ENCODE results near the gene TNFAIP8L3.
"Not testable (repeated sequence)": the region's sequence is repeated elsewhere in the genome, so short reads cannot be mapped to it uniquely, and the experiment has no call there.

The TNFAIP8L3 gene

DNA sequence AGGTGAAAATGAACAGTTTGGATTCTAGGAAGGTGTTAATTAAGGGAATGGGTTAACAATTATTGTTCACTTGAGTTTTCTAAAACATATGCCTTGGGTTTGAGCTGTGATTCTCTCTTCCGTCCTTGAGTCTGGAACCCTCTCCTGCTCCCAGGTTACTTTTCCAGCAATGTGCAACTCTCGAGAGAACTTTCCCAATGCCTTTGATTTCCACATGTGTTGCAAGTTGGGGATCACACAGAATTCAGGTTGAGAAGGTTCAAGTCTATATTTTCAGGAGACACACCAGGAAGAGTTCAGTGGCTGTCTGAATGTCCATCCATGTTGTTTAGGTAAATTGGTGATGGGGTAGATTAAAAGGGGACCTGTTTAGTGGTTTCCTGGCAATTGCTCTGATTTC, 48.7 kb downstream of the TNFAIP8L3 start:
- in situ Hi-C loops (cut with MboI; ENCODE audit: low pct_unique_long_range_greater_than_20kb, low sequenced_read_pairs, unreplicated experiment): no loop called here
- no peak for TF ChIP-seq CTCF (IDR thresholded peaks at IDR 0.05; ENCODE audit: extremely low read depth, insufficient read depth, missing control alignments)
- no peak for DNase-seq (ENCODE audit: low spot score)

DNA sequence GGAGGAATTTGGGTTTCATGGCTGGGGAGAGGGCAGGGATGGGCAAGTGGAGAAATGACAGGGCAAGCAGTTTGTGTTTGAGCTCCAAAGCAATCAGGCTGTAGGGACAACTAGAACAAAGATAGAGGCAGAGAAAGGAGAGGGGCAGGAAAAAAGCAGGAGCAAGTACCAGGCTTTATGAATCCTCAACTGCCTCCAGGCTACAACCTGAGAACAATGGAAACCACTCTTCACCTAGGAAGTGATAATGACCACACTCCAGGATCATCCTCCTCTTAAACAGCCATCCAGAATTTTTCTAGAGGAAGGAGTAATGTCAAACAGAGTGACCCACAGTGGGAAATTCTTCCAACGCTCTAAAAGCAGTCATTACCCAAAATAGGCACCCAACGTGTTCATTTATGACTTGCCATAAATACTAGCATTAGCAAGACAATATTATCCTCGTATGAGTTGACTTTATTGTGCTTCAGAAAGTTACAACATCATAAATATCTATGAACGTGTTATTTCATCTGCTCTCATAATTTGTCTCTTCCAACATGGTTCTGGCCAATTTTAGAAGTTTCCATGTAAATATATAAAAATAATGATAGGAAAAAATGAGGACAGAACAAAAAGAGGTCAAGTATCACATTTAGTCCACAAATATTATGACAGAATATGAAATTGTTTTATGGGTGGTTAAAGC, 50.5 kb downstream of the TNFAIP8L3 start:
- in situ Hi-C loops (cut with MboI; ENCODE audit: low pct_unique_long_range_greater_than_20kb, low sequenced_read_pairs, unreplicated experiment): no loop called here
- DNase-seq (ENCODE audit: low spot score): no peak
- TF ChIP-seq CTCF (IDR thresholded peaks at IDR 0.05; ENCODE audit: extremely low read depth, insufficient read depth, missing control alignments): no peak

GRCh38 chr15:51038974-51039319, 55.8 kb downstream of the TNFAIP8L3 start:
- in situ Hi-C loops (cut with MboI; ENCODE audit: low pct_unique_long_range_greater_than_20kb, low sequenced_read_pairs, unreplicated experiment): no loop called here
- TF ChIP-seq CTCF (IDR thresholded peaks at IDR 0.05; ENCODE audit: extremely low read depth, insufficient read depth, missing control alignments): no peak
- DNase-seq (ENCODE audit: low spot score): no peak

DNA sequence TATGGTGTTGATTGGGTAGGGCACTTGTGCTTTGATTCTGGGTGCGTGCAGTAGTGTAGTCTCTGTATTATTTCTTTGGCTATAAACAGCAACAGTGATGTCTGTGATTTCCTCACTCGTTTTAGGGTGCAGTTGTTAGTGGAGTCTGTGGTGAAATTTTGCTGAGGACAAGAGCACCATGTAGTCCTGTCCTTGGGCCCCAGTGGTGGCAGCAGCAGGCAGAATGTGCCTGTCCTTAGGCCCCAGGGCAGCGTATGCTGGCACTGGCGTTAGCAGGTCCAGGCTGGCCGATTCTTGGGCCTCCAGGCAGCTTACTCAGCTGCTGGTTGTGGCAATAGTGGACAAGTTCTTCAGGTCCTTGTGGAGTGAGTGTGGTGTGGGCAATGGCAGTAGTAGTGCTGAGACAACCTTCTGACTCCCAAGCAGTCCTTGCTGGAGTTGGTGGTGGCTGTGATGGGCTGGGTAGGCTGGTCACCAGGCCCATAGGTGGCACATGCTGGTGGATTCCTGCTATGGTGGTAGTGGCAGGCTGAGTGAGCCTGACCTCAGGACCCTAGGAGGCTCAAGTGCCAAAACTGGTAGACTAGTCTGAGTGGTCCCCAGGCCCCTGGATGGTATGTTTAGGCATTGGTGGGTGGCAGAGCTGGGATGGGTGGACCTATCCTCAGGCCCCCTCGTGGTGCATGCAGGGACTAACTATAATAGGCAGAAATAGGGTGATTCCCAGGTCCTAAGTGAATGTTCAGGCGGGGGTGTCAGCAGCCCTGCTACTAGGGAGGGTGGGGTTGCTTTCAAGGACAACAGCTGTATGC, 56.3 kb downstream of the TNFAIP8L3 start:
- no peak for TF ChIP-seq CTCF (IDR thresholded peaks at IDR 0.05; ENCODE audit: extremely low read depth, insufficient read depth, missing control alignments)
- DNase-seq (ENCODE audit: low spot score): no peak
- in situ Hi-C loops (cut with MboI; ENCODE audit: low pct_unique_long_range_greater_than_20kb, low sequenced_read_pairs, unreplicated experiment): no loop called here

- DNase-seq (ENCODE audit: low spot score); in situ Hi-C loops (cut with MboI; ENCODE audit: low pct_unique_long_range_greater_than_20kb, low sequenced_read_pairs, unreplicated experiment): not testable (repeated sequence)
These were observed 57.2 kb downstream of the TNFAIP8L3 start for GRCh38 chr15:51037474-51037873.

DNA sequence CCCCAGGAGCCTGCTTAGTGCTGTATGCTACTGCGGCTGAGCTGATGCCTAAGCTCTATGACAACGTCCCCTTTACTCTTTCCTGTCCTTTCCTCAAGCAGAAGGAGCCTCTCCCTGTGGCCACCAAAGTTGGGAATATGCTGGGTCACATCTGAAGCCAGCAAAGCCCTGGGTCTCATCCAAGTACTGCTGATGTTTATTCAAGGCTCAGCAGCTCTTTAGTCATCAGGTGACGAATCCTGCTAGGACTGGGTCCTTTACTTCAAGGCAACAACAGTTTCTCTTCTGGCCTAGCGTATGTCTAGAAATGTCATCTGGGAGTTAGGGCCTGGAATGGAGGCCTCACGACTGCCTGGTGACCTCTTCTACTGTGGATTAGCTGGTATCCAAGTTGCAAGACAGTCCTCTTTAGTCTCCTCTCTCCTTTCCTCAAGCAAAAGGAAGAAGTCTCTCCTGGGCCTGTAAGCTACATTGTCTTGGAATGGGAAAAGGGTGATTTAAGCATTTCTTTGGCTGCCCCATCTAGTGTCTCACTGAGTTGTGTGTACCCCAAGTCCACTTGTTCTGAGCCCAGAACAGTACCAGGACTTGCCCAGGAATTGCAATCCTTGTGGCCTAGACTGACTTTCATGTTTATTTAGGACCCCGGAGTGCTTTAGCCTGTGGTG, 63.9 kb downstream of the TNFAIP8L3 start:
- no peak for TF ChIP-seq CTCF (IDR thresholded peaks at IDR 0.05; ENCODE audit: extremely low read depth, insufficient read depth, missing control alignments)
- in situ Hi-C loops (cut with MboI; ENCODE audit: low pct_unique_long_range_greater_than_20kb, low sequenced_read_pairs, unreplicated experiment): no loop called here
- no peak for DNase-seq (ENCODE audit: low spot score)

DNA sequence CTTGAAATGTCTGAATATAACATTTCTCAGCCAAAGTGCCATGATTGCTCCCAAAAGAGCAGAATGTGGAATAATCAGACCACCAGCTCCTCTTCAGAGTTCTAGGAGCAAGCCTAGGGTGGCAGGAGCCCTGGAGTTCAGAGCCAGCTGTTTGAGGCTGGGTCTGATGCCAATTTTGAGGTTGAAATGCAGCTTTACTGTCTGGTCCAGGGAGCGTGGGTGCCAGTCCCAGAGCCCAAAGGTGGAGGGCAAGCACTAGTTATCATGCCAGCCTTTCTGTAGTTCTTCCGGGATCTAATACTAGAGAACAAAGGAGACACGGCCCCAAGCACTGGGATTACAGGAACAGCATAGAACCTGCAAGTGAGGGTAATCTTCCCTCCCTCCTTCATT, 69.3 kb downstream of the TNFAIP8L3 start:
- in situ Hi-C loops (cut with MboI; ENCODE audit: low pct_unique_long_range_greater_than_20kb, low sequenced_read_pairs, unreplicated experiment): no loop called here
- TF ChIP-seq CTCF (IDR thresholded peaks at IDR 0.05; ENCODE audit: extremely low read depth, insufficient read depth, missing control alignments): no peak
- DNase-seq (ENCODE audit: low spot score): no peak

Data from GM13977 (cell line).